ENCODE results near the gene HRCT1.

- TF ChIP-seq CTCF (IDR thresholded peaks at IDR 0.05) (no peak), POLR2A (IDR thresholded peaks at IDR 0.05) (no peak)
These were observed 29.9 kb downstream of the HRCT1 start for GRCh38 chr9:35935755-35936509.

All from ovary (tissue), 3 donors.